Activated CD8-positive, alpha-beta T cell treated with anti-CD3 and anti-CD28 coated beads, Interleukin-2, amount 10 ng/mL, durations not matched to agents 7 days and 5 days (primary cell): ENCODE results near the gene SLC25A39. TPM values are rescaled to one million over a fixed set of nuclear protein-coding genes. Genes with fewer than 3 reads are reported as not detected.
A peak's percentile ranks its signal among the peaks of the same experiment; 100 is the strongest.

Experiments used
- ATAC-seq: fragments of 150-1000 bp; cut with Tn5 transposase; one replicate; pipeline ENCODE4 v1.10.0; 2021; ENCODE audit warnings: moderate library complexity
- CTCF ChIA-PET: fragments of 350-600 bp; sonication (Branson Sonifier 250); formaldehyde crosslinking; loops from one replicate; lab custom pipeline; 2021; ENCODE audit warnings: antibody characterized with exemption; lab: Charles Lee
- POLR2A ChIA-PET: fragments of 350-600 bp; sonication (Branson Sonifier 250); formaldehyde crosslinking; loops from one replicate; lab custom pipeline; 2021; ENCODE audit warnings: antibody characterized with exemption; lab: Charles Lee
- DNase-seq: peaks from one replicate; pipeline ENCODE4 v3.0.0-alpha.2; 2020
- H3K27ac Mint-ChIP-seq: one replicate; pipeline ENCODE4 v1.8.0; 2021; ENCODE audit warnings: mild to moderate bottlenecking, mixed read lengths
- H3K27me3 Mint-ChIP-seq: one replicate; pipeline ENCODE4 v1.8.0; 2021; ENCODE audit warnings: low read depth, mixed read lengths
- H3K36me3 Mint-ChIP-seq: one replicate; pipeline ENCODE4 v1.8.0; 2021; ENCODE audit warnings: low read depth, mixed read lengths
- H3K4me1 Mint-ChIP-seq: one replicate; pipeline ENCODE4 v1.8.0; 2021; ENCODE audit warnings: low read depth, mixed read lengths
- H3K4me3 Mint-ChIP-seq: one replicate; pipeline ENCODE4 v1.8.0; 2021; ENCODE audit warnings: mild to moderate bottlenecking, mixed read lengths
- H3K9me3 Mint-ChIP-seq: one replicate; pipeline ENCODE4 v1.8.0; 2022; ENCODE audit warnings: mixed read lengths; ENCODE audit not compliant: insufficient read depth
- total RNA-seq, 2 experiments: library from RNA; stranded (reverse); gene quantifications; one replicate each; pipeline ENCODE4 v1.2.3, GENCODE V29; 2021

The SLC25A39 gene
- total RNA-seq, 2 experiments from 2014 or later = 140 to 141 TPM

DNA sequence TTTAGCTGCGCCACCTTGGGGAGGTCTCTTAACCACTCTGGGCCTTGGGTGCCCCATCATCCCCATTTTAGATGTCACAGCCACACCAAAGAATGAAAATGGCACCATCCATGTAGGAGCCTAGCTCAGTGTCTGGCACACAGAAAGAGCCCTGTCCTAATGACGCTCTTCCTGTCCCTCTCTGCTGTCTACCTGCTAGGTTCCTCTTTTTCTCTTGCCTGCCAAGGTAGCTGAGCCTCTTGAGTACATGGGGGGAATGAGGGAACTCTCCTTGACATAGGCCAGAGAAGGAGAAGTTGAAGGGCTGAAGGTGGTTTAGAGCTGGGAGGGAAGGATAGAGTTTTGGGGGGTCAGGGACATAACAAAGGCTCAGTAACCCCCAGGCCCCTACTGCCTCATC lies 14.4 kb downstream of the SLC25A39 start:
- Mint-ChIP-seq H3K27ac (no peak overlapping the region), H3K9me3 (no peaks in the 10 kb centered on the region), H3K27me3 (peaks cover 39% of the 10 kb centered on the region), H3K36me3 (no peaks in the 10 kb centered on the region), H3K4me1 (peaks cover 14% of the 10 kb centered on the region), H3K4me3 (no peak overlapping the region)
- DNase-seq (no peak), ATAC-seq (no peak)
- ChIA-PET CTCF (interaction anchor here (1.0 to 3.3 kb wide), 3 partner anchors 21 to 104 kb away, joined by 3 to 19 read pairs (median 3); no protein-coding TSS in a partner anchor), POLR2A (interaction anchor here (0.8 kb wide), 1 partner anchor 14 kb away, joined by 4 read pairs; the partner anchor contains the start of gene SLC25A39)

GRCh38 chr17:44309472-44309871 lies 15.2 kb downstream of the SLC25A39 start:
- Mint-ChIP-seq H3K9me3 (no peaks in the 10 kb centered on the region), H3K4me1 (peaks cover 14% of the 10 kb centered on the region), H3K4me3 (no peak overlapping the region), H3K36me3 (no peaks in the 10 kb centered on the region), H3K27ac (no peak overlapping the region), H3K27me3 (peaks cover 39% of the 10 kb centered on the region)
- no peak for ATAC-seq
- ChIA-PET POLR2A (no interaction called here), CTCF (interaction anchor here (1.0 to 3.3 kb wide), 3 partner anchors 21 to 103 kb away, joined by 3 to 19 read pairs (median 3); no protein-coding TSS in a partner anchor)
- no peak for DNase-seq

DNA sequence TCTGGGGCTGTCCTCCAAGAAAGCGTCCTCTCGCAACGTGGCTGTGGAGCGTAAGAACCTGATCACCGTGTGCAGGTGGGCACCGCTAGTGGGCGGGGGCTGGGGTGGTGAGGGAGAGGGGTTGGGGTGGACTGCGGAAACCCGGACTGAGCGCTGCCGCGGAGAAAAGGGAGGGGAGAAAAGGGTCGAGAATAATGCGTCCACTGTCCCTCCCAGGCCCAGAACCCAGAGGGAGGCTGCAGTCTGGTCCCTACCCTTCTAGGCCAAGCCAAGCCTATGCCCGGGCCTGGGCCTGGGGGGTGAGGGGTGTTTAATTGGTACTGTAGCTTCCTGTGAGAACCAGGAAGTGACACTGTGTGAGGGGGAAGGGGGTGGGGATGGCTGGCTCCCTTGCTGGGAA lies 15.8 kb downstream of the SLC25A39 start:
- ATAC-seq = no peak
- CTCF ChIA-PET = interaction anchor here (0.6 to 3.3 kb wide), 4 partner anchors 37 to 140 kb away, joined by 3 to 19 read pairs (median 3); partner anchors contain the start of gene GRN
- H3K4me3 Mint-ChIP-seq = peak overlapping the region; percentile 10

DNA sequence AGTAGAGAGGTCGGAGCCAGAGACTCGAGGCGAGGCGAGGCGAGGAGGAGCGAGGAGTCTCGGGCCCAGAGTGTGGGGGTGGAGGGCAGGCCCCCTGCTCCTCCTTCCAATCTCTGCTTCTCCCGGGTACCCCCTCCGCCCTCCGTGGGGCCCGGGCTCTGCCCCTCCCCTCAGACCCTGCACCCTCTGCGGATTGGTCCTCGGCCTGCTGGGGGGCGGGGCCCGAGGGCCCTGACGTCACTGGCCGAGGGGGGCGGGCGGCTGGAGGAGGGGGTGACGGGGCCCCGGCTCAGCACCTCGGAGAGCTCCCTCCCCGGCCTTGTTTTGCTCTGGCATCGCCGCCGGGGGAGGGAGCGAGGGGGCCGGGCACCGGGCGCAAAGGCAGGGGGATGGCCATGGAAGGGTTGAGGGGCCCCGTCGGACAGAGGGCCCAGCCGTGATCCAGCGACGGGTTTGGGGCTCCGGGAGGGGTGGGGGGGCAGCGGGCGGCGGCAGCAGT lies 16.3 kb downstream of the SLC25A39 start, which contains the start of gene RUNDC3A:
RUNDC3A (plus strand) TSS at position 282 of the 499 bp plus-strand sequence. CDS start 232 bp downstream, outside the sequence.
- Mint-ChIP-seq H3K4me3 (peak within 1 kb of the TSS; percentile 10), H3K27me3 (peaks cover 32% of the 10 kb centered on the region), H3K4me1 (peaks cover 17% of the 10 kb centered on the region), H3K9me3 (no peaks in the 10 kb centered on the region), H3K27ac (no peak within 1 kb of the TSS), H3K36me3 (no peaks in the 10 kb centered on the region)
- ATAC-seq = peak; percentile 84
- CTCF ChIA-PET = interaction anchor here (0.6 to 3.3 kb wide), 4 partner anchors 37 to 140 kb away, joined by 3 to 19 read pairs (median 3); partner anchors contain the start of gene GRN
- peak; percentile 85 for DNase-seq
- POLR2A ChIA-PET = interaction anchor here (1.0 to 1.2 kb wide), 2 partner anchors 10 to 61 kb away, joined by 3 read pairs; no protein-coding TSS in a partner anchor

More for the DNA sequence above, 15.8 kb downstream of the SLC25A39 start:
- Mint-ChIP-seq H3K9me3 (no peaks in the 10 kb centered on the region), H3K27ac (no peak overlapping the region), H3K4me1 (peaks cover 17% of the 10 kb centered on the region), H3K27me3 (peaks cover 34% of the 10 kb centered on the region), H3K36me3 (no peaks in the 10 kb centered on the region)
- no peak for DNase-seq
- POLR2A ChIA-PET = interaction anchor here (1.0 to 1.2 kb wide), 2 partner anchors 10 to 62 kb away, joined by 3 read pairs; no protein-coding TSS in a partner anchor

DNA sequence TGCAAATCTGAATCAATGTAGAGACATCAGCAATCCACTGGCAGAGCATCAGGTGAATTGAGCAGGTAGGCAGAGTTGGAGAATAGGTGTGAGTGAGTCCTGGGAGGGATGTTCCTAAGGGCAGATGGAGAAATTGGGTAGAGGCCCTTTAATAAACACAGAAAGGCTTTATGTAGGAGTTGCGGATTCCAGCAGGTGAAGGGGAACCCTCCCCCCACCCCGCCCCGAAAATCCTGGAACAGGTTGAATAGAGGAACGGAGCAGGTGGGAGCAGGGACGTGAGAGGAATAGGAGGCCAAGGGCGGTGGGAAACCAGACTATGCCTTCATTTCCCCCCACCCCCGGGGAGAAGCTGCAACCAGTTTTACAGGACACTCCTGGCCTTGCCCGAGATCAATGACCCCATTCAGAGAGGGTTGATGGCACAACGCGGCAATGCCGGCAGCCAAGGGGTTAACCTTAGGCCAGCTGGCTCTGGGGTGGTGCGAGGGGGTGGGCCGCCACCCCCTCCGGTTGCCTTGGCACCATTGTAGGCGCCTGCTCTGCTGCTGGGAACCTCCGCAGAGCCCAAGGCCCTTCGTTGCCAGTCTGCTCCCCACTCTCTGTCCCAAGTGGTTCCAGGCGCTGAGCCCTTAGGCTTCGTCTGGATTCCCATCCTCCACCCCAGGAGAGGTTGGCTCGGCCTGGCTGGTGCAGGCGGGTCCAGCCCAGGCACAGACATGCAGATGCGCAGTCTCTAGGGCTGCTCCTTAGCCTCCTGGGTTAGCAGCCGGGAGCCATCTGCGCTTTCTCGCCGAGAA lies 17.0 kb downstream of the SLC25A39 start:
- ChIA-PET CTCF (interaction anchor here (1.1 to 3.3 kb wide), 2 partner anchors 96 to 97 kb away, joined by 3 to 19 read pairs; no protein-coding TSS in a partner anchor), POLR2A (interaction anchor here (1.0 to 1.2 kb wide), 2 partner anchors 11 to 60 kb away, joined by 3 read pairs; no protein-coding TSS in a partner anchor)
- no peak for DNase-seq
- Mint-ChIP-seq H3K4me3 (no peak overlapping the region), H3K36me3 (no peaks in the 10 kb centered on the region), H3K27me3 (peaks cover 35% of the 10 kb centered on the region), H3K27ac (no peak overlapping the region), H3K4me1 (peaks cover 17% of the 10 kb centered on the region), H3K9me3 (no peaks in the 10 kb centered on the region)
- ATAC-seq = peak; percentile 9

- Mint-ChIP-seq H3K4me3 (no peak overlapping the region), H3K9me3 (no peaks in the 10 kb centered on the region), H3K4me1 (peaks cover 13% of the 10 kb centered on the region), H3K27me3 (peaks cover 22% of the 10 kb centered on the region), H3K27ac (no peak overlapping the region), H3K36me3 (no peaks in the 10 kb centered on the region)
- DNase-seq = no peak
- no peak for ATAC-seq
- ChIA-PET POLR2A (no interaction called here), CTCF (interaction anchor here (1.0 to 1.6 kb wide), 2 partner anchors 27 to 95 kb away, joined by 4 to 5 read pairs; no protein-coding TSS in a partner anchor)
These were observed 20.0 kb downstream of the SLC25A39 start for GRCh38 chr17:44304651-44305050.

- DNase-seq = no peak
- Mint-ChIP-seq H3K4me3 (no peak overlapping the region), H3K27me3 (peaks cover 8% of the 10 kb centered on the region), H3K9me3 (no peaks in the 10 kb centered on the region), H3K27ac (no peak overlapping the region), H3K36me3 (no peaks in the 10 kb centered on the region), H3K4me1 (no peaks in the 10 kb centered on the region)
- ChIA-PET POLR2A (no interaction called here), CTCF (interaction anchor here (1.6 kb wide), 1 partner anchor 88 kb away, joined by 3 read pairs; no protein-coding TSS in a partner anchor)
- no peak for ATAC-seq
These were observed 26.6 kb downstream of the SLC25A39 start for GRCh38 chr17:44297975-44298374.

DNA sequence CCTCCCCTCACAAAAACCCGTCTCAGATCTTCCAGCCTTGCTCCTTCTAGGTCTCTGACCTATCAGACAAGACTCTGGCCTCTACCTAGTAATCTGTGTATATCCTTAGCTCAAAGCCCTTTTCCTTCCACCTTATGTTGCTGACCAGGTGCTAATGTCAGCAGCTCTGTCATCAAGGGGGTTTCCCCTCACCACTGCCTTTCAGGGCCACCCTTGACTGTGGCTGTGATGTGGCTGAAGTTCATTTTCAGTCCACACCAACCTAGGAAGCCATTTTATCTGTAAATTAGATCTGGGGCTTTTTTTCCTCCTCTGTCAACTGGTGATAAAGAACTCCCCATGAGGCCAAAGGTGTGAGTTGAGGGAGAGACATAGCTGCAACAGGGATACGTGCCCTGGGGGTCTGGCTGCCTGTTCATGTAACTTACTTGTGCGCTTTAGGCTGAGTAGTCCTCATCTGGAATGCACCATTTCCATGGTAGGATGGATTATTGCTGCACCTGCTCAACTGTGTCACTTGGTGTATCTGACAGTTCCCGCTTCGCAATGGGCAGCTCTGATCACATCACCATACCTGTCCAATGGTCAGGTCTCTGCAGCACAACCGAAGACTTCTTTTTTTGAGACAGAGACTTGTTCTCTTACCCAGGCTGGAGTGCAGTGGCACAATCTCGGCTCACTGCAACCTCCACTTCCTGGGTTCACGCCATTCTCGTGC lies 31.0 kb downstream of the SLC25A39 start:
- H3K4me3 Mint-ChIP-seq = no peak overlapping the region
- no peaks in the 10 kb centered on the region for H3K36me3 Mint-ChIP-seq
- DNase-seq (no peak), ATAC-seq (no peak)
- H3K9me3 Mint-ChIP-seq = no peaks in the 10 kb centered on the region
- no peak overlapping the region for H3K27ac Mint-ChIP-seq
- ChIA-PET CTCF (no interaction called here), POLR2A (interaction anchor here (0.7 kb wide), 1 partner anchor 73 kb away, joined by 3 read pairs; no protein-coding TSS in a partner anchor)
- H3K4me1 Mint-ChIP-seq = no peaks in the 10 kb centered on the region
- H3K27me3 Mint-ChIP-seq = peaks cover 11% of the 10 kb centered on the region

GRCh38 chr17:44287651-44288050 lies 37.0 kb downstream of the SLC25A39 start:
- POLR2A ChIA-PET = no interaction called here
- Mint-ChIP-seq H3K36me3 (no peaks in the 10 kb centered on the region), H3K27me3 (peaks cover 12% of the 10 kb centered on the region), H3K4me3 (no peak overlapping the region), H3K27ac (no peak overlapping the region), H3K4me1 (no peaks in the 10 kb centered on the region), H3K9me3 (no peaks in the 10 kb centered on the region)
- no peak for DNase-seq
- no peak for ATAC-seq
- CTCF ChIA-PET = no interaction called here

DNA sequence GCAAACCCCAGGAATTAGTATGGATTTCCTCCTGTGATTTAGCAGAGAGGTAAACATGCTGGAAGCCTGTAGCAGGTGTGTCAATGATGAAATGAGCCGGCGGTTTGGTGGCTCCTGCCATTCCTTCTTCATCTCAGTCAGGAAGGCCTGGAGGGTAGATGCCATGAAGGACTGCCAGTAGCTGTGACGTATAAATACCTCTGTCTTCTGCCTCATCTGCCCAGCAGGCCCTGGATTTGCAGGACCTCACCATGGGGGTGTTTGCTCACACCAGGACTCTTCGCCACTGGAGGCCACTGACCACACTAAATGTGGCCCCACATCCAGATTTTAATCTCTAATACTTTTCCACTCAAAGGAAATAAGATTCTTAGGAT lies 40.6 kb downstream of the SLC25A39 start:
- ATAC-seq (no peak), DNase-seq (no peak)
- ChIA-PET CTCF (no interaction called here), POLR2A (no interaction called here)
- H3K36me3 Mint-ChIP-seq = no peaks in the 10 kb centered on the region
- H3K27ac Mint-ChIP-seq = no peak overlapping the region
- H3K27me3 Mint-ChIP-seq = peaks cover 7% of the 10 kb centered on the region
- H3K4me3 Mint-ChIP-seq = no peak overlapping the region
- no peaks in the 10 kb centered on the region for H3K9me3 Mint-ChIP-seq
- peaks cover 14% of the 10 kb centered on the region for H3K4me1 Mint-ChIP-seq

DNA sequence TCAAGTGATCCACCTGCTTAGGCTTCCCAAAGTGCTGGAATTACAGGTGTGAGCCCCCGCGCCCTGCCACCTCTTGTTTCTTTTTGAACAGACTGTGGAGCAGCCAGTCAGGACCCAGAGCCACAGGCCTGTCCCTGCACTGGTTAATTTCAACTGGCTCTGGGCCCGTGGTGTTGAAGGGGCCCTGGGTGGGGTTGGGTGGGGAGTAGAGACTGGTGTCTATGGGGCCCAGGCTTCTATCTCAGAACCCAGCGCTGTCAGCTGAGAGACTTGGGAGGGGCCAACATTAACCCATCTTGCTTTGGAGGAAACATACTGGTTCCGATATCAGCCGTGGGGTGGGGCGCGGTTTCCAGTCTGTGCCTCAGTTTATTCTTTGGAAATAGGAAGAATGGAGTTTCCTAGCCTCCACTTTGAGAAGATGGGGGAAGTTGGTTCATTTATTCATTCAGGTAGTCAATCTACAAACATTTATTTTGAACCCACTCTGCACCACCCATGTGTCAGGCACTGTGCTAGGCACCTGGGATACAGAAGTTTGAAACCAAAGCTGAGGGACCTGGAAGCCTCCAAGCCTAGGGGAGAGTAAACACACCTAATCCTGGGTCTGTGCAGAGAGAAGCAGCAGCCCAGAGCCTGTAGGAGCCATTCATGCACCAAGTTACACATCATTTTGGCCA lies 41.1 kb downstream of the SLC25A39 start:
- POLR2A ChIA-PET = no interaction called here
- Mint-ChIP-seq H3K4me1 (peaks cover 16% of the 10 kb centered on the region), H3K27ac (no peak overlapping the region), H3K9me3 (no peaks in the 10 kb centered on the region), H3K36me3 (no peaks in the 10 kb centered on the region), H3K27me3 (peaks cover 6% of the 10 kb centered on the region), H3K4me3 (no peak overlapping the region)
- DNase-seq (no peak), ATAC-seq (no peak)
- CTCF ChIA-PET = interaction anchor here (0.6 kb wide), 1 partner anchor 1132 kb away, joined by 3 read pairs; no protein-coding TSS in a partner anchor
